Neural cell (in vitro differentiated cells): ENCODE results near the gene PERCC1.

Experiments
- CTCF ChIP-seq: fragments of 450-650 bp; IDR thresholded peaks from 2 replicates; pipeline ENCODE4 v1.5.1; 2014; ENCODE audit warnings: antibody characterized with exemption, mild to moderate bottlenecking, moderate library complexity; ENCODE audit not compliant: poor library complexity, severe bottlenecking
- EP300 ChIP-seq: fragments of 450-650 bp; conservative IDR thresholded peaks from 2 replicates; pipeline ENCODE4 v1.6.1; 2014; ENCODE audit warnings: antibody characterized with exemption, mild to moderate bottlenecking, moderate library complexity; ENCODE audit not compliant: poor library complexity, severe bottlenecking
- EZH2 ChIP-seq: fragments of 200-600, 300-800 bp; shearing (Covaris generic), sonication (generic); IDR thresholded peaks from 2 replicates; pipeline ENCODE4 v1.6.1; 2014; ENCODE audit warnings: antibody characterized with exemption, low read length, borderline replicate concordance, mild to moderate bottlenecking; ENCODE audit not compliant: insufficient read depth, poor library complexity, severe bottlenecking
- SMC3 ChIP-seq: fragments of 450-650 bp; conservative IDR thresholded peaks from 2 replicates; pipeline ENCODE4 v1.6.1; 2014; ENCODE audit warnings: antibody characterized with exemption, mild to moderate bottlenecking, moderate library complexity; ENCODE audit not compliant: poor library complexity

- TF ChIP-seq CTCF (no peak), EP300 (no peak), EZH2 (no peak), SMC3 (no peak)
Measured at GRCh38 chr16:1398351-1398750, 32.5 kb upstream of the PERCC1 start.
